ENCODE results near the gene CEL.
"Not testable (repeated sequence)": the region's sequence is repeated elsewhere in the genome, so short reads cannot be mapped to it uniquely, and the experiment has no call there.

DNA sequence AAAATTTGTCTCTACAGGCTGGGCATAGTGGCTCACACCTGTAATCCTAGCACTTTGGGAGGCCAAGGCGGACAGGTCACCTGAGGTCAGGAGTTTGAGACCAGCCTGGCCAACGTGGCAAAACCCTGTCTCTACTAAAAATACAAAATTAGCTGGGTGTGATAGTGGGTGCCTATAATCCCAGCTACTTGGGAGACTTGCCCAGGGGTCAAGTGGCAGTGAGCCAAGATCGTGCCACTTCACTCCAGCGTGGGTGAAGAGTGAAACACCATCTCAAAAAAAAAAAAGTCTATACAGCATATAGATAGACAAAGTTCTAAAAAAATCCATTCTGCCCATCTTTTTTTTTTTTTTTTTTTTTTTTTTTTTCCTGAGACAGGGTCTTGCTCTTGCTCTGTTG, 32.6 kb downstream of the CEL start:
- TF ChIP-seq, protein P1, sequence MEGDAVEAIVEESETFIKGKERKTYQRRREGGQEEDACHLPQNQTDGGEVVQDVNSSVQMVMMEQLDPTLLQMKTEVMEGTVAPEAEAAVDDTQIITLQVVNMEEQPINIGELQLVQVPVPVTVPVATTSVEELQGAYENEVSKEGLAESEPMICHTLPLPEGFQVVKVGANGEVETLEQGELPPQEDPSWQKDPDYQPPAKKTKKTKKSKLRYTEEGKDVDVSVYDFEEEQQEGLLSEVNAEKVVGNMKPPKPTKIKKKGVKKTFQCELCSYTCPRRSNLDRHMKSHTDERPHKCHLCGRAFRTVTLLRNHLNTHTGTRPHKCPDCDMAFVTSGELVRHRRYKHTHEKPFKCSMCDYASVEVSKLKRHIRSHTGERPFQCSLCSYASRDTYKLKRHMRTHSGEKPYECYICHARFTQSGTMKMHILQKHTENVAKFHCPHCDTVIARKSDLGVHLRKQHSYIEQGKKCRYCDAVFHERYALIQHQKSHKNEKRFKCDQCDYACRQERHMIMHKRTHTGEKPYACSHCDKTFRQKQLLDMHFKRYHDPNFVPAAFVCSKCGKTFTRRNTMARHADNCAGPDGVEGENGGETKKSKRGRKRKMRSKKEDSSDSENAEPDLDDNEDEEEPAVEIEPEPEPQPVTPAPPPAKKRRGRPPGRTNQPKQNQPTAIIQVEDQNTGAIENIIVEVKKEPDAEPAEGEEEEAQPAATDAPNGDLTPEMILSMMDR (IDR thresholded peaks at IDR 0.05; ENCODE audit: insufficient read depth, low read depth, low read length), result not testable (repeated sequence)
- TF ChIP-seq EZH2 (IDR thresholded peaks at IDR 0.05; ENCODE audit: insufficient read depth, low read length), result not testable (repeated sequence)
